ENCODE data around the gene ADGRF1. TPM values are rescaled to one million over a fixed set of nuclear protein-coding genes. Genes with fewer than 3 reads are reported as not detected.

ADGRF1 gene
- polyA plus RNA-seq, 2 of the 4 experiments (the other 2 are of a cell fraction) = 0.01 TPM; not detected in 1

- 54% methylated on average over 12 of the region's 12 CpGs for whole genome bisulfite sequencing (ENCODE audit: missing lambda C conversion rate)
- DNase-seq (ENCODE audit: low read depth in 1 of 2, low spot score in 1 of 2) = no peak
Measured at GRCh38 chr6:46964716-46965519, 77.2 kb downstream of the ADGRF1 start.

GRCh38 chr6:46963626-46964025 is 78.5 kb downstream of the ADGRF1 start:
- Histone ChIP-seq H3K9me3 (no peaks in the 10 kb centered on the region), H3K4me2 (no peak overlapping the region), H3K4me1 (no peaks in the 10 kb centered on the region), H3K4me3 (no peak overlapping the region), H3K27ac (no peak overlapping the region)
- ATAC-seq (no peak), FAIRE-seq (no peak), DNase-seq (ENCODE audit: low read depth in 1 of 2, low spot score in 1 of 2) (no peak)
- 74% methylated on average over 5 of the region's 5 CpGs for WGBS (ENCODE audit: missing lambda C conversion rate)
- POLR2A ChIA-PET = no interaction called here
- CTCF ChIA-PET = interaction anchor here (1.1 to 1.9 kb wide), 2 partner anchors 9 to 27 kb away, joined by 3 to 5 read pairs; no protein-coding TSS in a partner anchor
- no peak for TF ChIP-seq E2F6 (IDR thresholded peaks at IDR 0.05; ENCODE audit: borderline replicate concordance, low read depth)

More at GRCh38 chr6:46964716-46965519, 77.2 kb downstream of the ADGRF1 start:
- ATAC-seq (no peak), FAIRE-seq (no peak)
- CTCF ChIA-PET = no interaction called here
- Histone ChIP-seq H3K9me3 (no peaks in the 10 kb centered on the region), H3K4me3 (no peak overlapping the region), H3K4me1 (no peaks in the 10 kb centered on the region), H3K4me2 (no peak overlapping the region), H3K27ac (no peak overlapping the region)
- no peak for TF ChIP-seq NFE2L2 (conservative IDR thresholded peaks at IDR 0.05; ENCODE audit: low read length)
- POLR2A ChIA-PET = no interaction called here

GRCh38 chr6:46963039-46963438 is 79.1 kb downstream of the ADGRF1 start:
- ChIA-PET POLR2A (no interaction called here), CTCF (interaction anchor here (1.1 to 1.9 kb wide), 2 partner anchors 9 to 27 kb away, joined by 3 to 5 read pairs; no protein-coding TSS in a partner anchor)
- Histone ChIP-seq H3K4me2 (no peak overlapping the region), H3K4me3 (no peak overlapping the region), H3K9me3 (no peaks in the 10 kb centered on the region), H3K4me1 (no peaks in the 10 kb centered on the region), H3K27ac (no peak overlapping the region)
- no peak for TF ChIP-seq FOSB (CRISPR knock-in tag; IDR thresholded peaks at IDR 0.05)
- FAIRE-seq = no peak
- DNase-seq (ENCODE audit: low read depth in 1 of 2, low spot score in 1 of 2) = no peak
- no peak for ATAC-seq

GRCh38 chr6:46961711-46962110 is 80.4 kb downstream of the ADGRF1 start:
- H3K27ac ChIP-seq = no peak overlapping the region
- H3K4me1 ChIP-seq = no peaks in the 10 kb centered on the region
- DNase-seq (ENCODE audit: low read depth in 1 of 2, low spot score in 1 of 2) (no peak), FAIRE-seq (no peak), ATAC-seq (no peak)
- 68% methylated on average over 5 of the region's 5 CpGs for WGBS (ENCODE audit: missing lambda C conversion rate)
- H3K4me2 ChIP-seq = no peak overlapping the region
- H3K9me3 ChIP-seq = no peaks in the 10 kb centered on the region
- ChIA-PET CTCF (interaction anchor here (0.6 to 1.9 kb wide), 3 partner anchors 7 to 60 kb away, joined by 3 to 5 read pairs (median 4); no protein-coding TSS in a partner anchor), POLR2A (no interaction called here)
- no peak for TF ChIP-seq MYC (IDR thresholded peaks at IDR 0.05; ENCODE audit: borderline replicate concordance, low read length)
- TF ChIP-seq HES2 (IDR thresholded peaks at IDR 0.05) = no peak
- no peak for TF ChIP-seq ELK1 (IDR thresholded peaks at IDR 0.05; ENCODE audit: low read depth, low read length)
- TF ChIP-seq GATA3 (IDR thresholded peaks at IDR 0.05; ENCODE audit: borderline replicate concordance) = no peak
- TF ChIP-seq HMGXB4 (CRISPR knock-in tag; IDR thresholded peaks at IDR 0.05; ENCODE audit: borderline replicate concordance) = no peak
- no peak for TF ChIP-seq HOXB5 (CRISPR knock-in tag; IDR thresholded peaks at IDR 0.05)
- TF ChIP-seq ATOH8 (CRISPR knock-in tag; IDR thresholded peaks at IDR 0.05; ENCODE audit: low read depth) = no peak
- TF ChIP-seq HEYL (CRISPR knock-in tag; IDR thresholded peaks at IDR 0.05) = no peak
- TF ChIP-seq POLR2AphosphoS2 (conservative IDR thresholded peaks at IDR 0.05; ENCODE audit: low read length) = no peak
- TF ChIP-seq CTCF (IDR thresholded peaks at IDR 0.05) = no peak
- no peak for TF ChIP-seq EP300 (IDR thresholded peaks at IDR 0.05)
- TF ChIP-seq BCL3 (IDR thresholded peaks at IDR 0.05) = no peak
- TF ChIP-seq MAFK (IDR thresholded peaks at IDR 0.05; ENCODE audit: partially characterized antibody) = no peak
- TF ChIP-seq NPAS2 (CRISPR knock-in tag; IDR thresholded peaks at IDR 0.05; ENCODE audit: borderline replicate concordance) = no peak
- TF ChIP-seq TFCP2L1 (CRISPR knock-in tag; IDR thresholded peaks at IDR 0.05) = no peak
- TF ChIP-seq RAD21 (conservative IDR thresholded peaks at IDR 0.05 in 1 of 2, IDR thresholded peaks at IDR 0.05 in 1 of 2) = no peak
- H3K4me3 ChIP-seq = no peak overlapping the region

All from A549 (cell line).